SK-N-SH treated with all-trans-retinoic acid at 6 μM for 48 hours (cell line): ENCODE data around the gene PCDHA6.

ENCODE experiments used
- ATAC-seq: fragments of 200-7000 bp; cut with Tn5 transposase; 3 replicates; pipeline ENCODE4 v1.9.1; 2020; ENCODE audit warnings: mild to moderate bottlenecking, moderate library complexity
- ARNTL ChIP-seq: fragments of 450-650 bp; formaldehyde crosslinking; IDR thresholded peaks from 2 replicates; pipeline ENCODE4 v1.5.0; 2020; ENCODE audit warnings: low read depth, mild to moderate bottlenecking, moderate library complexity, borderline replicate concordance
- BACH2 ChIP-seq: fragments of 250-450 bp; sonication (Bioruptor Pico); IDR thresholded peaks from 2 replicates; pipeline ENCODE4 v1.9.0; 2021; ENCODE audit warnings: mild to moderate bottlenecking, borderline replicate concordance
- CSDC2 ChIP-seq: fragments of 250-450 bp; sonication (Bioruptor Pico); IDR thresholded peaks from 2 replicates; pipeline ENCODE4 v1.5.0; 2020; ENCODE audit warnings: mild to moderate bottlenecking, moderate library complexity
- ESRRG ChIP-seq: fragments of 250-450 bp; sonication (Bioruptor Pico); IDR thresholded peaks from 2 replicates; pipeline ENCODE4 v1.6.1; 2021; ENCODE audit warnings: mild to moderate bottlenecking
- GLIS3 ChIP-seq: fragments of 250-450 bp; sonication (Bioruptor Pico); IDR thresholded peaks from 2 replicates; pipeline ENCODE4 v1.5.0; 2020; ENCODE audit warnings: mild to moderate bottlenecking, moderate library complexity
- ISL1 ChIP-seq: fragments of 250-450 bp; sonication (Bioruptor Pico); IDR thresholded peaks from 2 replicates; pipeline ENCODE4 v2.1.2; 2022; ENCODE audit warnings: mild to moderate bottlenecking, moderate library complexity
- OSR1 ChIP-seq: fragments of 250-450 bp; sonication (Bioruptor Pico); IDR thresholded peaks from 2 replicates; pipeline ENCODE4 v1.8.0; 2022; ENCODE audit warnings: moderate library complexity, mild to moderate bottlenecking, inconsistent platforms
- PPARA ChIP-seq: fragments of 250-450 bp; sonication (Bioruptor Pico); IDR thresholded peaks from 2 replicates; pipeline ENCODE4 v1.5.0; 2020; ENCODE audit warnings: mild to moderate bottlenecking, borderline replicate concordance
- RARB ChIP-seq: fragments of 250-450 bp; sonication (Bioruptor Pico); IDR thresholded peaks from 2 replicates; pipeline ENCODE4 v1.8.0; 2021; ENCODE audit warnings: mild to moderate bottlenecking, moderate library complexity
- SNAI2 ChIP-seq: fragments of 250-450 bp; sonication (Bioruptor Pico); IDR thresholded peaks from 2 replicates; pipeline ENCODE4 v1.5.0; 2020; ENCODE audit warnings: mild to moderate bottlenecking, moderate library complexity
- TCF4 ChIP-seq: fragments of 250-450 bp; sonication (Bioruptor Pico); IDR thresholded peaks from 2 replicates; pipeline ENCODE4 v1.8.0; 2021; ENCODE audit warnings: mild to moderate bottlenecking, moderate library complexity, borderline replicate concordance
- ZC3H10 ChIP-seq: fragments of 250-450 bp; sonication (Bioruptor Pico); IDR thresholded peaks from 2 replicates; pipeline ENCODE4 v1.5.1; 2021; ENCODE audit warnings: mild to moderate bottlenecking, moderate library complexity
- ZFP3 ChIP-seq: fragments of 250-450 bp; sonication (Bioruptor Pico); IDR thresholded peaks from 2 replicates; pipeline ENCODE4 v1.5.0; 2020; ENCODE audit warnings: mild to moderate bottlenecking, moderate library complexity
- ZFP30 ChIP-seq: fragments of 450-650 bp; formaldehyde crosslinking; IDR thresholded peaks from 2 replicates; pipeline ENCODE4 v1.5.0; 2022; ENCODE audit warnings: mild to moderate bottlenecking, moderate library complexity
- ZNF565 ChIP-seq: fragments of 450-650 bp; formaldehyde crosslinking; conservative IDR thresholded peaks from 2 replicates; pipeline ENCODE4 v1.5.0; 2020; ENCODE audit warnings: low read depth, mild to moderate bottlenecking, moderate library complexity
- ZNF70 ChIP-seq: fragments of 450-650 bp; formaldehyde crosslinking; IDR thresholded peaks from 2 replicates; pipeline ENCODE4 v1.5.0; 2020; ENCODE audit warnings: mild to moderate bottlenecking, moderate library complexity
- ZNF8 ChIP-seq: fragments of 450-650 bp; formaldehyde crosslinking; IDR thresholded peaks from 2 replicates; pipeline ENCODE4 v1.5.0; 2020; ENCODE audit warnings: mild to moderate bottlenecking, moderate library complexity
- TF ChIP-seq, protein P1 (sequence below): fragments of 250-450 bp; sonication (Bioruptor Pico); IDR thresholded peaks from 2 replicates; pipeline ENCODE4 v1.5.1; 2020; ENCODE audit warnings: low read depth, mild to moderate bottlenecking, moderate library complexity
- TF ChIP-seq, protein P2 (sequence below): fragments of 250-450 bp; sonication (Bioruptor Pico); IDR thresholded peaks from 2 replicates; pipeline ENCODE4 v1.5.0; 2020; ENCODE audit warnings: mild to moderate bottlenecking, moderate library complexity
- TF ChIP-seq, protein P3 (sequence below): fragments of 250-450 bp; sonication (Bioruptor Pico); IDR thresholded peaks from 2 replicates; pipeline ENCODE4 v1.8.0; 2020; ENCODE audit warnings: mild to moderate bottlenecking, moderate library complexity, borderline replicate concordance
- TF ChIP-seq, protein P4 (sequence below): fragments of 250-450 bp; sonication (Bioruptor Pico); IDR thresholded peaks from 2 replicates; pipeline ENCODE4 v1.8.0; 2021; ENCODE audit warnings: low read depth, mild to moderate bottlenecking, moderate library complexity, borderline replicate concordance
- TF ChIP-seq, protein P5 (sequence below): fragments of 250-450 bp; sonication (Bioruptor Pico); IDR thresholded peaks from 2 replicates; pipeline ENCODE4 v1.5.1; 2021; ENCODE audit warnings: mild to moderate bottlenecking, moderate library complexity

Gene PCDHA6

DNA sequence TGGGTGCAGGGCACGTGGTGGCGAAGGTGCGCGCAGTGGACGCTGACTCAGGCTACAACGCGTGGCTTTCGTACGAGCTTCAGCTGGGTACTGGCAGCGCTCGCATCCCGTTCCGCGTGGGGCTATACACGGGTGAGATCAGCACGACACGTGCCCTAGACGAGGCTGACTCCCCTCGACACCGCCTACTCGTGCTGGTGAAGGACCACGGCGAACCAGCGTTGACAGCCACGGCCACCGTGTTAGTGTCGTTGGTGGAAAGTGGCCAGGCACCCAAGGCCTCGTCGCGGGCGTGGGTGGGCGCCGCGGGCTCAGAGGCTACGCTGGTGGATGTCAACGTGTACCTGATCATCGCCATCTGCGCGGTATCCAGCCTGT is 31.1 kb upstream of the PCDHA6 start:
- no peak for ATAC-seq
- TF ChIP-seq ZNF565 (no peak), SNAI2 (CRISPR knock-in tag) (no peak), ZFP3 (CRISPR knock-in tag) (no peak), ARNTL (CRISPR knock-in tag) (no peak), PPARA (CRISPR knock-in tag) (no peak), RARB (CRISPR knock-in tag) (no peak), GLIS3 (CRISPR knock-in tag) (no peak), BACH2 (CRISPR knock-in tag) (no peak), CSDC2 (no peak)
- TF ChIP-seq, protein P1, sequence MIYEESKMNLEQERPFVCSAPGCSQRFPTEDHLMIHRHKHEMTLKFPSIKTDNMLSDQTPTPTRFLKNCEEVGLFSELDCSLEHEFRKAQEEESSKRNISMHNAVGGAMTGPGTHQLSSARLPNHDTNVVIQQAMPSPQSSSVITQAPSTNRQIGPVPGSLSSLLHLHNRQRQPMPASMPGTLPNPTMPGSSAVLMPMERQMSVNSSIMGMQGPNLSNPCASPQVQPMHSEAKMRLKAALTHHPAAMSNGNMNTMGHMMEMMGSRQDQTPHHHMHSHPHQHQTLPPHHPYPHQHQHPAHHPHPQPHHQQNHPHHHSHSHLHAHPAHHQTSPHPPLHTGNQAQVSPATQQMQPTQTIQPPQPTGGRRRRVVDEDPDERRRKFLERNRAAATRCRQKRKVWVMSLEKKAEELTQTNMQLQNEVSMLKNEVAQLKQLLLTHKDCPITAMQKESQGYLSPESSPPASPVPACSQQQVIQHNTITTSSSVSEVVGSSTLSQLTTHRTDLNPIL (CRISPR knock-in tag): no peak
- TF ChIP-seq, protein P2, sequence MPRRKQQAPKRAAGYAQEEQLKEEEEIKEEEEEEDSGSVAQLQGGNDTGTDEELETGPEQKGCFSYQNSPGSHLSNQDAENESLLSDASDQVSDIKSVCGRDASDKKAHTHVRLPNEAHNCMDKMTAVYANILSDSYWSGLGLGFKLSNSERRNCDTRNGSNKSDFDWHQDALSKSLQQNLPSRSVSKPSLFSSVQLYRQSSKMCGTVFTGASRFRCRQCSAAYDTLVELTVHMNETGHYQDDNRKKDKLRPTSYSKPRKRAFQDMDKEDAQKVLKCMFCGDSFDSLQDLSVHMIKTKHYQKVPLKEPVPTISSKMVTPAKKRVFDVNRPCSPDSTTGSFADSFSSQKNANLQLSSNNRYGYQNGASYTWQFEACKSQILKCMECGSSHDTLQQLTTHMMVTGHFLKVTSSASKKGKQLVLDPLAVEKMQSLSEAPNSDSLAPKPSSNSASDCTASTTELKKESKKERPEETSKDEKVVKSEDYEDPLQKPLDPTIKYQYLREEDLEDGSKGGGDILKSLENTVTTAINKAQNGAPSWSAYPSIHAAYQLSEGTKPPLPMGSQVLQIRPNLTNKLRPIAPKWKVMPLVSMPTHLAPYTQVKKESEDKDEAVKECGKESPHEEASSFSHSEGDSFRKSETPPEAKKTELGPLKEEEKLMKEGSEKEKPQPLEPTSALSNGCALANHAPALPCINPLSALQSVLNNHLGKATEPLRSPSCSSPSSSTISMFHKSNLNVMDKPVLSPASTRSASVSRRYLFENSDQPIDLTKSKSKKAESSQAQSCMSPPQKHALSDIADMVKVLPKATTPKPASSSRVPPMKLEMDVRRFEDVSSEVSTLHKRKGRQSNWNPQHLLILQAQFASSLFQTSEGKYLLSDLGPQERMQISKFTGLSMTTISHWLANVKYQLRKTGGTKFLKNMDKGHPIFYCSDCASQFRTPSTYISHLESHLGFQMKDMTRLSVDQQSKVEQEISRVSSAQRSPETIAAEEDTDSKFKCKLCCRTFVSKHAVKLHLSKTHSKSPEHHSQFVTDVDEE: no peak

DNA sequence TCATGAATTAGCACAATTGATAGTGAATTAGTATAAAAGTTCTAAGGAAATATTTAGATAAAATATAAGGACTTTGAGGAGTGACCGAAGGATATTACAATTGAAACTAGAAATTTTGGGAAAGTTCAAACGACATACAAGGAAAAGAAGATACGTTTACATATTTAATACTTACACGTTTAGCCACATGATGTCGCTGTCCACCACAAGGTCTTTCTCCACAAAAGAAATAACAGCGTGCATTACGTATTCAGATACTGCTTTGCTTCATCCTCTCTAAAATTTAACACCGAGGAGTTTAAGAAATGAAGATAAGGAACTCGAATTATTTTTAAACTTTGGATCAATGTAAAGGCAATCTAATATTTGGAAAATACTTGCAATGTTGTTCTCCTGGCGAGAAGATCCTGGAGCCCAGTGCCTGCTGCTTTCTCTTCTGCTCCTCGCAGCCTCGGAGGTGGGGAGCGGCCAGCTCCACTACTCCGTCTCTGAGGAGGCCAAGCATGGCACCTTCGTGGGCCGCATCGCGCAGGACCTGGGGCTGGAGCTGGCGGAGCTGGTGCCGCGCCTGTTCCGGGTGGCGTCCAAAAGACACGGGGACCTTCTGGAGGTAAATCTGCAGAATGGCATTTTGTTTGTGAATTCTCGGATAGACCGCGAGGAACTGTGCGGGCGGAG is 26.8 kb upstream of the PCDHA6 start, which contains the start of gene PCDHA3:
TSS of gene PCDHA3 (plus strand) at position 242 of the 678 bp plus-strand sequence.
- ATAC-seq: no peak
- no peak for TF ChIP-seq BACH2 (CRISPR knock-in tag)
- TF ChIP-seq, protein P3, sequence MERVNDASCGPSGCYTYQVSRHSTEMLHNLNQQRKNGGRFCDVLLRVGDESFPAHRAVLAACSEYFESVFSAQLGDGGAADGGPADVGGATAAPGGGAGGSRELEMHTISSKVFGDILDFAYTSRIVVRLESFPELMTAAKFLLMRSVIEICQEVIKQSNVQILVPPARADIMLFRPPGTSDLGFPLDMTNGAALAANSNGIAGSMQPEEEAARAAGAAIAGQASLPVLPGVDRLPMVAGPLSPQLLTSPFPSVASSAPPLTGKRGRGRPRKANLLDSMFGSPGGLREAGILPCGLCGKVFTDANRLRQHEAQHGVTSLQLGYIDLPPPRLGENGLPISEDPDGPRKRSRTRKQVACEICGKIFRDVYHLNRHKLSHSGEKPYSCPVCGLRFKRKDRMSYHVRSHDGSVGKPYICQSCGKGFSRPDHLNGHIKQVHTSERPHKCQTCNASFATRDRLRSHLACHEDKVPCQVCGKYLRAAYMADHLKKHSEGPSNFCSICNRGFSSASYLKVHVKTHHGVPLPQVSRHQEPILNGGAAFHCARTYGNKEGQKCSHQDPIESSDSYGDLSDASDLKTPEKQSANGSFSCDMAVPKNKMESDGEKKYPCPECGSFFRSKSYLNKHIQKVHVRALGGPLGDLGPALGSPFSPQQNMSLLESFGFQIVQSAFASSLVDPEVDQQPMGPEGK (CRISPR knock-in tag): no peak
- TF ChIP-seq ARNTL (CRISPR knock-in tag): no peak
- no peak for TF ChIP-seq ZNF565
- no peak for TF ChIP-seq ZC3H10 (CRISPR knock-in tag)
- TF ChIP-seq ZFP3 (CRISPR knock-in tag): no peak
- no peak for TF ChIP-seq ISL1 (CRISPR knock-in tag)
- TF ChIP-seq CSDC2: no peak
- no peak for TF ChIP-seq ZNF70
- TF ChIP-seq RARB (CRISPR knock-in tag): no peak
- TF ChIP-seq, protein P1 (CRISPR knock-in tag): no peak
- no peak for TF ChIP-seq OSR1 (CRISPR knock-in tag)
- no peak for TF ChIP-seq TCF4
- TF ChIP-seq, protein P4, sequence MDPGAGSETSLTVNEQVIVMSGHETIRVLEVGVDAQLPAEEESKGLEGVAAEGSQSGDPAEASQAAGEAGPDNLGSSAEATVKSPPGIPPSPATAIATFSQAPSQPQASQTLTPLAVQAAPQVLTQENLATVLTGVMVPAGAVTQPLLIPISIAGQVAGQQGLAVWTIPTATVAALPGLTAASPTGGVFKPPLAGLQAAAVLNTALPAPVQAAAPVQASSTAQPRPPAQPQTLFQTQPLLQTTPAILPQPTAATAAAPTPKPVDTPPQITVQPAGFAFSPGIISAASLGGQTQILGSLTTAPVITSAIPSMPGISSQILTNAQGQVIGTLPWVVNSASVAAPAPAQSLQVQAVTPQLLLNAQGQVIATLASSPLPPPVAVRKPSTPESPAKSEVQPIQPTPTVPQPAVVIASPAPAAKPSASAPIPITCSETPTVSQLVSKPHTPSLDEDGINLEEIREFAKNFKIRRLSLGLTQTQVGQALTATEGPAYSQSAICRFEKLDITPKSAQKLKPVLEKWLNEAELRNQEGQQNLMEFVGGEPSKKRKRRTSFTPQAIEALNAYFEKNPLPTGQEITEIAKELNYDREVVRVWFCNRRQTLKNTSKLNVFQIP (CRISPR knock-in tag): no peak
- no peak for TF ChIP-seq ESRRG (CRISPR knock-in tag)
- TF ChIP-seq, protein P5, sequence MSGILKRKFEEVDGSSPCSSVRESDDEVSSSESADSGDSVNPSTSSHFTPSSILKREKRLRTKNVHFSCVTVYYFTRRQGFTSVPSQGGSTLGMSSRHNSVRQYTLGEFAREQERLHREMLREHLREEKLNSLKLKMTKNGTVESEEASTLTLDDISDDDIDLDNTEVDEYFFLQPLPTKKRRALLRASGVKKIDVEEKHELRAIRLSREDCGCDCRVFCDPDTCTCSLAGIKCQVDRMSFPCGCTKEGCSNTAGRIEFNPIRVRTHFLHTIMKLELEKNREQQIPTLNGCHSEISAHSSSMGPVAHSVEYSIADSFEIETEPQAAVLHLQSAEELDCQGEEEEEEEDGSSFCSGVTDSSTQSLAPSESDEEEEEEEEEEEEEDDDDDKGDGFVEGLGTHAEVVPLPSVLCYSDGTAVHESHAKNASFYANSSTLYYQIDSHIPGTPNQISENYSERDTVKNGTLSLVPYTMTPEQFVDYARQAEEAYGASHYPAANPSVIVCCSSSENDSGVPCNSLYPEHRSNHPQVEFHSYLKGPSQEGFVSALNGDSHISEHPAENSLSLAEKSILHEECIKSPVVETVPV: no peak
- no peak for TF ChIP-seq ZNF8 (CRISPR knock-in tag)
- no peak for TF ChIP-seq ZFP30 (CRISPR knock-in tag)
- TF ChIP-seq, all 23 proteins: peak for 0
